SK-N-SH (cell line): Measurements from ENCODE around the gene MXI1. TPM values are rescaled to one million over a fixed set of nuclear protein-coding genes. Genes with fewer than 3 reads are reported as not detected.

ENCODE experiments used
- CTCF ChIA-PET: fragments of 300-600, 350-600 bp; formaldehyde crosslinking; extraction: SDS; loops from one replicate; lab custom pipeline; 2021; lab: Yijun Ruan, JAX
- POLR2A ChIA-PET: fragments of 350-600 bp; sonication (Branson Sonifier 250); formaldehyde crosslinking; extraction: SDS; loops from one replicate; lab custom pipeline; 2020; ENCODE audit warnings: antibody characterized with exemption, inconsistent platforms; lab: Yijun Ruan, JAX
- DNase-seq: peaks from one replicate; pipeline ENCODE4 v3.0.0; 2012
- H2AFZ ChIP-seq: fragments of 200-600 bp; sonication (generic); 2 replicates; pipeline ENCODE4 v1.8.1; 2016; ENCODE audit warnings: antibody characterized with exemption, mild to moderate bottlenecking, low read depth
- H3F3A ChIP-seq: fragments of 200-600 bp; sonication (generic); replicated peaks from 2 replicates; pipeline ENCODE3; 2016; ENCODE audit warnings: antibody characterized with exemption, mild to moderate bottlenecking; ENCODE audit not compliant: insufficient read depth
- H3K27ac ChIP-seq, 2 experiments: fragments of 200-500 bp in 1 of 2; fragments of 200-600 bp in 1 of 2; sonication (Bioruptor generic) in 1 of 2; sonication (generic), shearing (Covaris generic) in 1 of 2; 2 replicates each; pipeline versions ENCODE4 v1.5.1 to v1.6.1; 2014 to 2016; ENCODE audit warnings: low read depth in 2 of 2, inconsistent platforms in 1 of 2, low read length in 1 of 2, mild to moderate bottlenecking in 1 of 2, mixed read lengths in 1 of 2
- H3K27me3 ChIP-seq: fragments of 200-600 bp; sonication (generic), shearing (Covaris generic); 2 replicates; pipeline ENCODE4 v1.6.1; 2016; ENCODE audit warnings: mixed run types; ENCODE audit not compliant: insufficient read depth
- H3K36me3 ChIP-seq, 2 experiments: fragments of 200-500 bp in 1 of 2; fragments of 200-600 bp in 1 of 2; sonication (Bioruptor generic) in 1 of 2; sonication (generic) in 1 of 2; replicated peaks in 1 of 2; 2 replicates each; pipeline versions ENCODE3 to v1.5.1; 2014 to 2016; ENCODE audit warnings: low read length in 1 of 2, mild to moderate bottlenecking in 1 of 2; ENCODE audit not compliant: insufficient read depth in 2 of 2, control insufficient read depth in 1 of 2
- H3K4me1 ChIP-seq, 2 experiments: fragments of 200-500 bp in 1 of 2; fragments of 200-600 bp in 1 of 2; sonication (Bioruptor generic) in 1 of 2; sonication (generic), shearing (Covaris generic) in 1 of 2; 2 replicates each; pipeline versions ENCODE4 v1.5.1 to v1.6.1; 2014 to 2016; ENCODE audit warnings: low read depth in 1 of 2, low read length in 1 of 2, mixed run types in 1 of 2; ENCODE audit not compliant: insufficient read depth in 2 of 2, control insufficient read depth in 1 of 2
- H3K4me2 ChIP-seq: fragments of 200-600 bp; sonication (generic), shearing (Covaris generic); 2 replicates; pipeline ENCODE4 v1.6.1; 2017; ENCODE audit warnings: mixed run types
- H3K4me3 ChIP-seq, 2 experiments: fragments of 200-500 bp in 1 of 2; fragments of 200-600 bp in 1 of 2; sonication (Bioruptor generic) in 1 of 2; sonication (generic), shearing (Covaris generic) in 1 of 2; 2 replicates each; pipeline versions ENCODE4 v1.5.1 to v1.8.1; 2014 to 2016; ENCODE audit warnings: low read depth in 2 of 2, inconsistent platforms in 1 of 2, low read length in 1 of 2, mild to moderate bottlenecking in 1 of 2, mixed read lengths in 1 of 2, moderate library complexity in 1 of 2
- H3K79me2 ChIP-seq: fragments of 200-600 bp; sonication (generic); 2 replicates; pipeline ENCODE4 v1.8.1; 2017; ENCODE audit warnings: mild to moderate bottlenecking; ENCODE audit not compliant: insufficient read depth
- H3K9ac ChIP-seq: fragments of 200-600 bp; sonication (generic); 2 replicates; pipeline ENCODE4 v1.6.1; 2017; ENCODE audit warnings: mixed run types
- H3K9me2 ChIP-seq: fragments of 200-600 bp; sonication (generic); 2 replicates; pipeline ENCODE4 v1.6.1; 2017; ENCODE audit warnings: mixed run types
- H3K9me3 ChIP-seq: fragments of 200-600 bp; sonication (generic); 2 replicates; pipeline ENCODE4 v1.6.1; 2017; ENCODE audit warnings: mixed run types, mild to moderate bottlenecking, moderate library complexity
- H4K20me1 ChIP-seq: fragments of 200-600 bp; sonication (generic); 2 replicates; pipeline ENCODE4 v1.6.1; 2017; ENCODE audit warnings: mild to moderate bottlenecking, mixed run types; ENCODE audit not compliant: insufficient read depth
- FOXJ3 ChIP-seq: sonication (generic); formaldehyde crosslinking; IDR thresholded peaks from 2 replicates; pipeline ENCODE4 v1.5.1; 2020; ENCODE audit warnings: mild to moderate bottlenecking, missing genetic modification reagents
- GABPA ChIP-seq: IDR thresholded peaks from 2 replicates; pipeline ENCODE4 v1.4.0; 2012; ENCODE audit warnings: low read depth, mild to moderate bottlenecking
- GATA2 ChIP-seq: sonication (generic); formaldehyde crosslinking; IDR thresholded peaks from 2 replicates; pipeline ENCODE4 v1.5.0; 2020; ENCODE audit warnings: mild to moderate bottlenecking, missing genetic modification reagents
- MXI1 ChIP-seq: IDR thresholded peaks from 2 replicates; pipeline ENCODE4 v1.6.1; 2012; ENCODE audit warnings: mild to moderate bottlenecking, low read depth, low read length, improper control_type of control experiment
- RCOR1 ChIP-seq: fragments of 150-350 bp; IDR thresholded peaks from 2 replicates; pipeline ENCODE4 v1.6.1; 2017; ENCODE audit warnings: antibody characterized with exemption, low read length
- RFX5 ChIP-seq: IDR thresholded peaks from 2 replicates; pipeline ENCODE4 v1.6.1; 2012; ENCODE audit warnings: mild to moderate bottlenecking, improper control_type of control experiment, low read length
- RXRA ChIP-seq: IDR thresholded peaks from 2 replicates; pipeline ENCODE4 v1.4.0; 2012; ENCODE audit warnings: low read depth, mild to moderate bottlenecking, borderline replicate concordance
- SMC3 ChIP-seq: IDR thresholded peaks from 2 replicates; pipeline ENCODE4 v1.6.1; 2012; ENCODE audit warnings: low read depth, low read length, improper control_type of control experiment
- USF1 ChIP-seq: IDR thresholded peaks from 2 replicates; pipeline ENCODE4 v1.4.0; 2012; ENCODE audit warnings: low read depth, borderline replicate concordance
- WGBS: methylation state at CpG from one replicate; pipeline ENCODE4 v1.1.6; 2017; ENCODE audit warnings: low lambda C conversion rate; 5-methylcytosine and 5-hydroxymethylcytosine counted together
- polyA plus RNA-seq, 3 experiments: library from polyadenylated mRNA; depleted of rRNA; stranded (reverse); fragments of >200 nt; gene quantifications; 2 replicates each; pipeline ENCODE4 v1.2.3, GENCODE V29; 2012
- TF ChIP-seq, protein P1 (sequence below): IDR thresholded peaks from 2 replicates; pipeline ENCODE4; 2012
- TF ChIP-seq, protein P2 (sequence below): IDR thresholded peaks from 2 replicates; pipeline ENCODE4 v1.6.1; 2012; ENCODE audit warnings: mild to moderate bottlenecking, low read depth, low read length, moderate library complexity
- TF ChIP-seq, protein P3 (sequence below): fragments of 150-350 bp; IDR thresholded peaks from 2 replicates; pipeline ENCODE4 v1.6.1; 2017; ENCODE audit warnings: antibody characterized with exemption, low read length, low read depth, borderline replicate concordance

Gene MXI1
- polyA plus RNA-seq, 1 of the 3 experiments (the other 2 are of a cell fraction): 13.8 TPM

DNA sequence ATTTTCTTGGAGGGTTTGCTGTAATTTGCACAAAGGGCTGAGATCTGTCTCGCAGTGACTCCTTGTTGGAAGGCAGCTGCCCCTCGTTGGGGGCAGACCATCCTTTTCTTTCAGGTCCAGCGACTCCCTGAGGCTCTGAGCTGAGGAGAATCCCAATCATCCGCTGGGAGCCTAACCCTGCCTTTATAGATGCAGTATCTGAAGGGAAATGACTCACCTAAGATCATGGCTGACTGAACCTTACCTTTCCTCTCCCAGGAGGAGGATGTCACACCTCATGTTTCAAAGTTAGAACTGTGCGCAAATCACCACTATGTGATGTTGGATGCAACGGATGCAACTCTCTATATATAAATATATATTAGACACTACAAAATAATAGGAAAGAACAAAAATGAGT is 36.4 kb upstream of the MXI1 start (continued):
- TF ChIP-seq, protein P1, sequence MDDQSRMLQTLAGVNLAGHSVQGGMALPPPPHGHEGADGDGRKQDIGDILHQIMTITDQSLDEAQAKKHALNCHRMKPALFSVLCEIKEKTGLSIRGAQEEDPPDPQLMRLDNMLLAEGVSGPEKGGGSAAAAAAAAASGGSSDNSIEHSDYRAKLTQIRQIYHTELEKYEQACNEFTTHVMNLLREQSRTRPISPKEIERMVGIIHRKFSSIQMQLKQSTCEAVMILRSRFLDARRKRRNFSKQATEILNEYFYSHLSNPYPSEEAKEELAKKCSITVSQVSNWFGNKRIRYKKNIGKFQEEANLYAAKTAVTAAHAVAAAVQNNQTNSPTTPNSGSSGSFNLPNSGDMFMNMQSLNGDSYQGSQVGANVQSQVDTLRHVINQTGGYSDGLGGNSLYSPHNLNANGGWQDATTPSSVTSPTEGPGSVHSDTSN: no peak
- TF ChIP-seq RXRA (no peak), RCOR1 (no peak), GATA2 (no peak)

- Histone ChIP-seq H3K36me3 (no peaks in the 10 kb centered on the region), H3K79me2 (no peaks in the 10 kb centered on the region), H3K9ac (no peak overlapping the region), H3K4me1 (no peaks in the 10 kb centered on the region; a peak in 1 of 4 replicates), H4K20me1 (no peaks in the 10 kb centered on the region), H3K4me2 (no peak overlapping the region)
- TF ChIP-seq MXI1 (no peak), FOXJ3 (no peak), SMC3 (no peak), RFX5 (no peak), USF1 (no peak), GABPA (no peak)
- TF ChIP-seq, protein P2, sequence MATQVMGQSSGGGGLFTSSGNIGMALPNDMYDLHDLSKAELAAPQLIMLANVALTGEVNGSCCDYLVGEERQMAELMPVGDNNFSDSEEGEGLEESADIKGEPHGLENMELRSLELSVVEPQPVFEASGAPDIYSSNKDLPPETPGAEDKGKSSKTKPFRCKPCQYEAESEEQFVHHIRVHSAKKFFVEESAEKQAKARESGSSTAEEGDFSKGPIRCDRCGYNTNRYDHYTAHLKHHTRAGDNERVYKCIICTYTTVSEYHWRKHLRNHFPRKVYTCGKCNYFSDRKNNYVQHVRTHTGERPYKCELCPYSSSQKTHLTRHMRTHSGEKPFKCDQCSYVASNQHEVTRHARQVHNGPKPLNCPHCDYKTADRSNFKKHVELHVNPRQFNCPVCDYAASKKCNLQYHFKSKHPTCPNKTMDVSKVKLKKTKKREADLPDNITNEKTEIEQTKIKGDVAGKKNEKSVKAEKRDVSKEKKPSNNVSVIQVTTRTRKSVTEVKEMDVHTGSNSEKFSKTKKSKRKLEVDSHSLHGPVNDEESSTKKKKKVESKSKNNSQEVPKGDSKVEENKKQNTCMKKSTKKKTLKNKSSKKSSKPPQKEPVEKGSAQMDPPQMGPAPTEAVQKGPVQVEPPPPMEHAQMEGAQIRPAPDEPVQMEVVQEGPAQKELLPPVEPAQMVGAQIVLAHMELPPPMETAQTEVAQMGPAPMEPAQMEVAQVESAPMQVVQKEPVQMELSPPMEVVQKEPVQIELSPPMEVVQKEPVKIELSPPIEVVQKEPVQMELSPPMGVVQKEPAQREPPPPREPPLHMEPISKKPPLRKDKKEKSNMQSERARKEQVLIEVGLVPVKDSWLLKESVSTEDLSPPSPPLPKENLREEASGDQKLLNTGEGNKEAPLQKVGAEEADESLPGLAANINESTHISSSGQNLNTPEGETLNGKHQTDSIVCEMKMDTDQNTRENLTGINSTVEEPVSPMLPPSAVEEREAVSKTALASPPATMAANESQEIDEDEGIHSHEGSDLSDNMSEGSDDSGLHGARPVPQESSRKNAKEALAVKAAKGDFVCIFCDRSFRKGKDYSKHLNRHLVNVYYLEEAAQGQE: no peak
- TF ChIP-seq, protein P3, sequence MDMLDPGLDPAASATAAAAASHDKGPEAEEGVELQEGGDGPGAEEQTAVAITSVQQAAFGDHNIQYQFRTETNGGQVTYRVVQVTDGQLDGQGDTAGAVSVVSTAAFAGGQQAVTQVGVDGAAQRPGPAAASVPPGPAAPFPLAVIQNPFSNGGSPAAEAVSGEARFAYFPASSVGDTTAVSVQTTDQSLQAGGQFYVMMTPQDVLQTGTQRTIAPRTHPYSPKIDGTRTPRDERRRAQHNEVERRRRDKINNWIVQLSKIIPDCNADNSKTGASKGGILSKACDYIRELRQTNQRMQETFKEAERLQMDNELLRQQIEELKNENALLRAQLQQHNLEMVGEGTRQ: no peak
- TF ChIP-seq, all 33 proteins: peak for 0
- no peaks in the 10 kb centered on the region for H3F3A ChIP-seq
- POLR2A ChIA-PET: no interaction called here
- H3K27me3 ChIP-seq: peaks cover 27% of the 10 kb centered on the region; the same call in 1 of the 2 replicates
- no peak overlapping the region for H2AFZ ChIP-seq
- H3K9me2 ChIP-seq: no peaks in the 10 kb centered on the region
- no peak for DNase-seq
- WGBS: 58% methylated on average over 5 of the region's 5 CpGs
- no peak overlapping the region for H3K27ac ChIP-seq
- no peaks in the 10 kb centered on the region for H3K9me3 ChIP-seq
- no peak overlapping the region for H3K4me3 ChIP-seq
- CTCF ChIA-PET: no interaction called here
These were observed 35.2 kb upstream of the MXI1 start for GRCh38 chr10:110172155-110172554.
